Measurements from ENCODE around the gene IQCH.

GRCh38 chr15:67296188-67296587 lies 41.6 kb downstream of the IQCH start:
- TF ChIP-seq CTCF (conservative IDR thresholded peaks at IDR 0.05; ENCODE audit: low read depth, low read length) (no peak), MXI1 (IDR thresholded peaks at IDR 0.05; ENCODE audit: borderline replicate concordance, low read depth, low read length) (no peak), FOS (IDR thresholded peaks at IDR 0.05; ENCODE audit: low read depth, low read length) (no peak), USF2 (IDR thresholded peaks at IDR 0.05; ENCODE audit: low read depth, low read length) (no peak), CEBPB (IDR thresholded peaks at IDR 0.05; ENCODE audit: low read depth, low read length) (no peak), POLR2A (IDR thresholded peaks at IDR 0.05; ENCODE audit: low read depth, low read length) (no peak), RAD21 (IDR thresholded peaks at IDR 0.05; ENCODE audit: low read length) (no peak), RFX5 (IDR thresholded peaks at IDR 0.05; ENCODE audit: low read depth, low read length) (no peak), BHLHE40 (IDR thresholded peaks at IDR 0.05; ENCODE audit: low read depth, low read length) (no peak), ELK1 (IDR thresholded peaks at IDR 0.05; ENCODE audit: borderline replicate concordance, low read depth, low read length) (no peak)
